WTC11 (cell line): Measurements from ENCODE around the gene PPM1L. TPM values are rescaled to one million over a fixed set of nuclear protein-coding genes. Genes with fewer than 3 reads are reported as not detected.

Experiments used
- ATAC-seq: fragments of 200-7000 bp; cut with Tn5 transposase; 2 replicates; pipeline ENCODE4 v1.10.0; 2021; ENCODE audit warnings: mild to moderate bottlenecking, moderate library complexity
- CTCF ChIA-PET: fragments of 300-600 bp; sonication (Branson Sonifier 250); formaldehyde crosslinking; loops from one replicate; lab custom pipeline; 2021; ENCODE audit warnings: antibody characterized with exemption; lab: Charles Lee
- POLR2A ChIA-PET: fragments of 350-600 bp; sonication (Branson Sonifier 250); formaldehyde crosslinking; loops from one replicate; lab custom pipeline; 2021; ENCODE audit warnings: antibody characterized with exemption; lab: Charles Lee
- DNase-seq: peaks from one replicate; pipeline ENCODE4 v3.0.0; 2021; ENCODE audit warnings: low spot score
- H3K27ac Mint-ChIP-seq: 2 replicates; pipeline ENCODE4 v1.8.0; 2021; ENCODE audit warnings: mixed read lengths
- H3K27me3 Mint-ChIP-seq: 2 replicates; pipeline ENCODE4 v1.8.0; 2021; ENCODE audit warnings: low read depth, mild to moderate bottlenecking, moderate library complexity, mixed read lengths
- H3K36me3 Mint-ChIP-seq: 2 replicates; pipeline ENCODE4 v1.8.0; 2021; ENCODE audit warnings: mixed read lengths
- H3K4me1 Mint-ChIP-seq: 2 replicates; pipeline ENCODE4 v1.8.0; 2022; ENCODE audit warnings: mixed read lengths
- H3K4me3 Mint-ChIP-seq: 2 replicates; pipeline ENCODE4 v1.8.0; 2021; ENCODE audit warnings: mild to moderate bottlenecking, moderate library complexity, mixed read lengths
- H3K9me3 Mint-ChIP-seq: 2 replicates; pipeline ENCODE4 v1.8.0; 2021; ENCODE audit warnings: mixed read lengths
- CBFB ChIP-seq: sonication (generic); formaldehyde crosslinking; IDR thresholded peaks from 2 replicates; pipeline ENCODE4 v1.8.1; 2022; ENCODE audit warnings: mild to moderate bottlenecking, low read depth, missing genetic modification reagents
- ETV6 ChIP-seq: sonication (generic); formaldehyde crosslinking; IDR thresholded peaks from 2 replicates; pipeline ENCODE4 v1.8.1; 2022; ENCODE audit warnings: mild to moderate bottlenecking, missing genetic modification reagents
- GTF2I ChIP-seq: fragments of 250-450 bp; sonication (Bioruptor Pico); conservative IDR thresholded peaks from 2 replicates; pipeline ENCODE4 v1.4.0; 2021; ENCODE audit warnings: mild to moderate bottlenecking
- MLX ChIP-seq: sonication (generic); formaldehyde crosslinking; IDR thresholded peaks from 2 replicates; pipeline ENCODE4 v1.8.1; 2023; ENCODE audit warnings: mild to moderate bottlenecking, missing genetic modification reagents, moderate library complexity
- NR2C2 ChIP-seq: sonication (generic); formaldehyde crosslinking; IDR thresholded peaks from 2 replicates; pipeline ENCODE4 v1.8.0; 2022; ENCODE audit warnings: mild to moderate bottlenecking, missing genetic modification reagents
- NR3C1 ChIP-seq: sonication (generic); formaldehyde crosslinking; conservative IDR thresholded peaks from 2 replicates; pipeline ENCODE4 v1.8.1; 2023; ENCODE audit warnings: low read depth, mild to moderate bottlenecking, missing genetic modification reagents
- SMAD3 ChIP-seq: sonication (generic); formaldehyde crosslinking; IDR thresholded peaks from 2 replicates; pipeline ENCODE4 v1.8.0; 2022; ENCODE audit warnings: missing genetic modification reagents, mild to moderate bottlenecking, borderline replicate concordance
- TCF7 ChIP-seq: sonication (generic); formaldehyde crosslinking; IDR thresholded peaks from 2 replicates; pipeline ENCODE4 v1.8.0; 2022; ENCODE audit warnings: mild to moderate bottlenecking, low read depth, missing genetic modification reagents, moderate library complexity
- ZNF232 ChIP-seq: sonication (generic); formaldehyde crosslinking; IDR thresholded peaks from 2 replicates; pipeline ENCODE4 v1.8.0; 2022; ENCODE audit warnings: mild to moderate bottlenecking, missing genetic modification reagents
- ZNF317 ChIP-seq: sonication (generic); formaldehyde crosslinking; IDR thresholded peaks from 2 replicates; pipeline ENCODE4 v1.8.1; 2023; ENCODE audit warnings: low read depth, mild to moderate bottlenecking, moderate library complexity, missing genetic modification reagents, borderline replicate concordance
- ZNF416 ChIP-seq: fragments of 250-450 bp; sonication (Bioruptor Pico); IDR thresholded peaks from 2 replicates; pipeline ENCODE4 v1.9.0; 2021; ENCODE audit warnings: mild to moderate bottlenecking, inconsistent platforms
- ZNF425 ChIP-seq: fragments of 250-450 bp; sonication (Bioruptor Pico); conservative IDR thresholded peaks from 2 replicates; pipeline ENCODE4 v1.9.0; 2021; ENCODE audit warnings: mild to moderate bottlenecking
- ZNF671 ChIP-seq: fragments of 250-450 bp; sonication (Bioruptor Pico); IDR thresholded peaks from 2 replicates; pipeline ENCODE4 v1.8.0; 2021; ENCODE audit warnings: mild to moderate bottlenecking
- ZSCAN18 ChIP-seq: fragments of 250-450 bp; sonication (Bioruptor Pico); IDR thresholded peaks from 2 replicates; pipeline ENCODE4 v2.1.2; 2022; ENCODE audit warnings: mild to moderate bottlenecking, moderate library complexity
- total RNA-seq: library from RNA; stranded (reverse); gene quantifications from 3 replicates; pipeline ENCODE4 v1.2.3, GENCODE V29; 2021
- TF ChIP-seq, protein P1 (sequence below): sonication (generic); formaldehyde crosslinking; IDR thresholded peaks from 2 replicates; pipeline ENCODE4 v1.8.1; 2022; ENCODE audit warnings: low read depth, mild to moderate bottlenecking, moderate library complexity, missing genetic modification reagents, borderline replicate concordance
- TF ChIP-seq, protein P2 (sequence below): sonication (generic); formaldehyde crosslinking; IDR thresholded peaks from 2 replicates; pipeline ENCODE4 v1.8.1; 2022; ENCODE audit warnings: mild to moderate bottlenecking, missing genetic modification reagents, moderate library complexity, borderline replicate concordance
- TF ChIP-seq, protein P3 (sequence below): sonication (generic); formaldehyde crosslinking; IDR thresholded peaks from 2 replicates; pipeline ENCODE4 v1.8.1; 2023; ENCODE audit warnings: mild to moderate bottlenecking, missing genetic modification reagents, borderline replicate concordance

The PPM1L gene
- total RNA-seq, 1 experiment from 2014 or later, result 18.1 TPM

DNA sequence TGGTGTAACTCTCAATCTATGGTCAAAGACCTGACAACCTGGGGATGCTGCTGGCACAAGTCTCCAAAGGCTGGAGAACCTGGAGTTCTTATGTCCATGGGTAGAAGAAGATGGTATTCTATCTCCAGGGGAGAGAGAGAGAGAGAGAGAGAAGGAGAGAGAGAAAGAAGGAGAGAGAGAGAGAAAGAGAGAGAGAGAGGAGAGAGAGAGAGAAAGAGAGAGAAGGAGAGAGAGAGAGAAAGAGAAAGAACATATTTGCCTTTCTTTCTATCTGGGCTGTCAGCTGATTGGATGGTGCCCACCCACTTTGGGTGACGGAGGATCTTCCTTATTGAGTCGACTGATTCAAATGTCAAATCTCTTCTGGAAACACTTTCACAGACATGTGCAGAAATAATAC is 84.6 kb downstream of the PPM1L start (continued):
- no peak for TF ChIP-seq ZSCAN18 (CRISPR knock-in tag)

GRCh38 chr3:160841455-160841854 is 85.4 kb downstream of the PPM1L start:
- peaks cover 9% of the 10 kb centered on the region for H3K36me3 Mint-ChIP-seq
- peaks cover 25% of the 10 kb centered on the region for H3K9me3 Mint-ChIP-seq
- ChIA-PET CTCF (interaction anchor here (0.8 kb wide), 1 partner anchor 80 kb away, joined by 5 read pairs; no protein-coding TSS in a partner anchor), POLR2A (interaction anchor here (0.6 kb wide), 1 partner anchor 10 kb away, joined by 3 read pairs; no protein-coding TSS in a partner anchor)
- H3K4me3 Mint-ChIP-seq, result no peak overlapping the region
- H3K27me3 Mint-ChIP-seq, result no peaks in the 10 kb centered on the region
- no peak for ATAC-seq
- H3K27ac Mint-ChIP-seq, result no peak overlapping the region
- TF ChIP-seq MLX (CRISPR knock-in tag) (no peak), ZSCAN18 (CRISPR knock-in tag) (no peak), ZNF671 (no peak)
- TF ChIP-seq, protein P1, sequence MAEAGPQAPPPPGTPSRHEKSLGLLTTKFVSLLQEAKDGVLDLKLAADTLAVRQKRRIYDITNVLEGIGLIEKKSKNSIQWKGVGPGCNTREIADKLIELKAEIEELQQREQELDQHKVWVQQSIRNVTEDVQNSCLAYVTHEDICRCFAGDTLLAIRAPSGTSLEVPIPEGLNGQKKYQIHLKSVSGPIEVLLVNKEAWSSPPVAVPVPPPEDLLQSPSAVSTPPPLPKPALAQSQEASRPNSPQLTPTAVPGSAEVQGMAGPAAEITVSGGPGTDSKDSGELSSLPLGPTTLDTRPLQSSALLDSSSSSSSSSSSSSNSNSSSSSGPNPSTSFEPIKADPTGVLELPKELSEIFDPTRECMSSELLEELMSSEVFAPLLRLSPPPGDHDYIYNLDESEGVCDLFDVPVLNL (CRISPR knock-in tag), result no peak
- DNase-seq, result no peak
- H3K4me1 Mint-ChIP-seq, result peaks cover 4% of the 10 kb centered on the region

- H3K4me1 Mint-ChIP-seq, result no peaks in the 10 kb centered on the region; the same call in 1 of the 2 replicates
- POLR2A ChIA-PET, result no interaction called here
- no peak for DNase-seq
- H3K27me3 Mint-ChIP-seq, result no peaks in the 10 kb centered on the region
- peaks cover 9% of the 10 kb centered on the region for H3K36me3 Mint-ChIP-seq
- no peak overlapping the region for H3K27ac Mint-ChIP-seq
- CTCF ChIA-PET, result interaction anchor here (0.8 kb wide), 1 partner anchor 79 kb away, joined by 5 read pairs; no protein-coding TSS in a partner anchor
- no peak overlapping the region for H3K4me3 Mint-ChIP-seq
- no peak for ATAC-seq
- peaks cover 25% of the 10 kb centered on the region for H3K9me3 Mint-ChIP-seq
- TF ChIP-seq, protein P2, sequence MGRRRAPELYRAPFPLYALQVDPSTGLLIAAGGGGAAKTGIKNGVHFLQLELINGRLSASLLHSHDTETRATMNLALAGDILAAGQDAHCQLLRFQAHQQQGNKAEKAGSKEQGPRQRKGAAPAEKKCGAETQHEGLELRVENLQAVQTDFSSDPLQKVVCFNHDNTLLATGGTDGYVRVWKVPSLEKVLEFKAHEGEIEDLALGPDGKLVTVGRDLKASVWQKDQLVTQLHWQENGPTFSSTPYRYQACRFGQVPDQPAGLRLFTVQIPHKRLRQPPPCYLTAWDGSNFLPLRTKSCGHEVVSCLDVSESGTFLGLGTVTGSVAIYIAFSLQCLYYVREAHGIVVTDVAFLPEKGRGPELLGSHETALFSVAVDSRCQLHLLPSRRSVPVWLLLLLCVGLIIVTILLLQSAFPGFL (CRISPR knock-in tag), result no peak
- TF ChIP-seq GTF2I (CRISPR knock-in tag), result no peak
- TF ChIP-seq ZNF317 (CRISPR knock-in tag), result no peak
- TF ChIP-seq SMAD3 (CRISPR knock-in tag), result no peak
- TF ChIP-seq NR3C1 (CRISPR knock-in tag), result no peak
- TF ChIP-seq ETV6 (CRISPR knock-in tag), result no peak
- no peak for TF ChIP-seq NR2C2 (CRISPR knock-in tag)
- TF ChIP-seq ZNF425 (CRISPR knock-in tag), result no peak
- TF ChIP-seq TCF7, result no peak
- TF ChIP-seq ZNF416 (CRISPR knock-in tag), result no peak
- TF ChIP-seq CBFB (CRISPR knock-in tag), result no peak
- TF ChIP-seq, protein P3, sequence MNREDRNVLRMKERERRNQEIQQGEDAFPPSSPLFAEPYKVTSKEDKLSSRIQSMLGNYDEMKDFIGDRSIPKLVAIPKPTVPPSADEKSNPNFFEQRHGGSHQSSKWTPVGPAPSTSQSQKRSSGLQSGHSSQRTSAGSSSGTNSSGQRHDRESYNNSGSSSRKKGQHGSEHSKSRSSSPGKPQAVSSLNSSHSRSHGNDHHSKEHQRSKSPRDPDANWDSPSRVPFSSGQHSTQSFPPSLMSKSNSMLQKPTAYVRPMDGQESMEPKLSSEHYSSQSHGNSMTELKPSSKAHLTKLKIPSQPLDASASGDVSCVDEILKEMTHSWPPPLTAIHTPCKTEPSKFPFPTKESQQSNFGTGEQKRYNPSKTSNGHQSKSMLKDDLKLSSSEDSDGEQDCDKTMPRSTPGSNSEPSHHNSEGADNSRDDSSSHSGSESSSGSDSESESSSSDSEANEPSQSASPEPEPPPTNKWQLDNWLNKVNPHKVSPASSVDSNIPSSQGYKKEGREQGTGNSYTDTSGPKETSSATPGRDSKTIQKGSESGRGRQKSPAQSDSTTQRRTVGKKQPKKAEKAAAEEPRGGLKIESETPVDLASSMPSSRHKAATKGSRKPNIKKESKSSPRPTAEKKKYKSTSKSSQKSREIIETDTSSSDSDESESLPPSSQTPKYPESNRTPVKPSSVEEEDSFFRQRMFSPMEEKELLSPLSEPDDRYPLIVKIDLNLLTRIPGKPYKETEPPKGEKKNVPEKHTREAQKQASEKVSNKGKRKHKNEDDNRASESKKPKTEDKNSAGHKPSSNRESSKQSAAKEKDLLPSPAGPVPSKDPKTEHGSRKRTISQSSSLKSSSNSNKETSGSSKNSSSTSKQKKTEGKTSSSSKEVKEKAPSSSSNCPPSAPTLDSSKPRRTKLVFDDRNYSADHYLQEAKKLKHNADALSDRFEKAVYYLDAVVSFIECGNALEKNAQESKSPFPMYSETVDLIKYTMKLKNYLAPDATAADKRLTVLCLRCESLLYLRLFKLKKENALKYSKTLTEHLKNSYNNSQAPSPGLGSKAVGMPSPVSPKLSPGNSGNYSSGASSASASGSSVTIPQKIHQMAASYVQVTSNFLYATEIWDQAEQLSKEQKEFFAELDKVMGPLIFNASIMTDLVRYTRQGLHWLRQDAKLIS (CRISPR knock-in tag), result no peak
- TF ChIP-seq ZNF232 (CRISPR knock-in tag), result no peak
Measured at GRCh38 chr3:160842021-160843005, 86.3 kb downstream of the PPM1L start.
